Thymus (tissue), 11 donors: ENCODE data around the gene ARHGAP32. TPM values are rescaled to one million over a fixed set of nuclear protein-coding genes. Genes with fewer than 3 reads are reported as not detected.
"Not testable (repeated sequence)": the region's sequence is repeated elsewhere in the genome, so short reads cannot be mapped to it uniquely, and the experiment has no call there.

Experiments used
- DNase-seq, 9 donors: peaks; one replicate each; pipeline ENCODE4 v3.0.0-alpha.2; 2013; ENCODE audit warnings: low spot score in 9 of 9, low read depth in 6 of 9, missing footprints in 1 of 9
- H3K27ac ChIP-seq, 2 donors: one replicate each; pipeline ENCODE4 v1.5.1; 2013; ENCODE audit warnings: control low read depth in 1 of 2, low read depth in 1 of 2, low read length in 1 of 2, mild to moderate bottlenecking in 1 of 2, moderate library complexity in 1 of 2
- H3K27me3 ChIP-seq, 2 donors: one replicate each; pipeline ENCODE4 v1.5.1; 2013; ENCODE audit warnings: low read length in 1 of 2; ENCODE audit not compliant: control insufficient read depth in 2 of 2, insufficient read depth in 1 of 2
- H3K36me3 ChIP-seq, 2 donors: one replicate each; pipeline ENCODE4 v1.5.1; 2013; ENCODE audit warnings: low read length in 1 of 2, mild to moderate bottlenecking in 1 of 2, moderate library complexity in 1 of 2; ENCODE audit not compliant: control insufficient read depth in 2 of 2, insufficient read depth in 2 of 2
- H3K4me1 ChIP-seq, 2 donors: one replicate each; pipeline ENCODE4 v1.5.1; 2013; ENCODE audit warnings: low read length in 2 of 2; ENCODE audit not compliant: control insufficient read depth in 2 of 2, insufficient read depth in 2 of 2
- H3K4me3 ChIP-seq, 2 donors: one replicate each; pipeline ENCODE4 v1.5.1; 2013; ENCODE audit warnings: low read length in 2 of 2, control low read depth in 1 of 2, mild to moderate bottlenecking in 1 of 2
- H3K9me3 ChIP-seq, 2 donors: one replicate each; pipeline ENCODE4 v1.5.1; 2013; ENCODE audit warnings: low read length in 1 of 2, mild to moderate bottlenecking in 1 of 2; ENCODE audit not compliant: control insufficient read depth in 2 of 2, insufficient read depth in 1 of 2
- WGBS: extraction: QIAGEN DNeasy Blood & Tissue Kit; methylation state at CpG from one replicate; pipeline ENCODE4 v1.1.7; 2013; 5-methylcytosine and 5-hydroxymethylcytosine counted together
- polyA plus RNA-seq: library from polyadenylated mRNA; stranded (reverse); fragments of 200-250 nt; gene quantifications from one replicate; pipeline ENCODE4 v1.2.3, GENCODE V29; 2013
- total RNA-seq: library from RNA; stranded (reverse); fragments of 120-200 nt; gene quantifications from one replicate; pipeline ENCODE4 v1.2.4, GENCODE V29; 2013
- donor health status: healthy.

The ARHGAP32 gene
- total and polyA plus RNA-seq, 2 donors: 3.5 to 9.9 TPM

DNA sequence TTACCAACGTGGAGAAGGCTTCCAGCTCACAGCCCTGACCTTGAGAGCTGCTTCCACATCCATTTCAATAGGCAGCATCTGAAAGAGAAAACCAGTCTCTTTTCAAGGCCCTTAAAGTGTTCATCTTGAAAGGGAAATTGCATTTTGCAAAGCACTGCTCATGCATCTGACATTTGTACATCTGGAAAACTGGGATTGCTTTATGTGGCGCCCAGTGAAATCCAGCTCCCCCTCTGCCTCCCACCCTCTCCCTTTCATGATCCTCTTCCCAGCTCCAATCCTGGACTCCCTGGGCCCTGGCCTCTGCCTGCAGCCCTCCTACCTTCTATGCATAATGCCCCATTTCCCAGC, 266.9 kb downstream of the ARHGAP32 start:
- no peak for DNase-seq
- Histone ChIP-seq H3K36me3 (no peaks in the 10 kb centered on the region), H3K4me3 (no peak overlapping the region), H3K27ac (no peak overlapping the region), H3K4me1 (peaks cover 0 to 9% of the 10 kb centered on the region in 2 donors), H3K9me3 (no peaks in the 10 kb centered on the region), H3K27me3 (peaks cover 0 to 36% of the 10 kb centered on the region in 2 donors)
- WGBS: 91% methylated on average over 2 of the region's 2 CpGs

DNA sequence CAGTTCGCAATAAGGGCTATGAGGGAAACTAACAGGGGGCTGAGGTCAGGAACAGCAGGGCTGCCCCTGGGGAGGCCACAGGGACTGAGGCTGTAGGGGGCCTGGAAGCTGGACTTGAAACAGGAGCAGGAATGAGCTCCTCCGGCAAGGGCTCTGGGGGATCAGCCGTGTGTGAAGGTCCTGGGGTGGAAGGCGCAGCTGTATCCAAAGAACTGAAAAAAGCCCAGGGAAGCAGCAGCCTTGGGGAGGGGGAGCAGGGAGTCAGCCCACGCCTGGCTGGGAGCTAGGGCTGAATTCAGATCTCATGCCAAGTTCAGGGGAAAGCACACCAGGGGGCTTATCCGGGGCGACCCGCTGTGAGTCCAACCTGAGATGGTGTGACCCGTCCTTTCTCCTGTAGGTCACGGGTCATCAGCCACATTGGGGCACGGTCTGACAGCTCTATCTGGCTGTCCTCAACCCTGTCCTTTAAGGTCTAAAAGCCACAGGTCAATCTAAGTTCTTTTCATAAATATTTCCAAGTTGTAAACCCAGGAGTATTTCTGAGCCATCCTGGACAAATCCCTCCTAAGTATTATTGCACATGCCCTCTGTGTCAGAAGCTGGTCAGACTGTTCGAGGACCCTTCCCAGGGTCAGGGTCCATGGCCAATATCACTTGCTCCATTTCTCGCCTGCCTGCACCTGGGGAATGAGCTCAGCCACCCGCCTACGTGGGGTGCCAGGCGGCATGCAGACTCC, 267.4 kb downstream of the ARHGAP32 start:
- 90% methylated on average over 16 of the region's 16 CpGs for WGBS
- no peaks in the 10 kb centered on the region for H3K36me3 ChIP-seq
- DNase-seq: no peak
- H3K4me1 ChIP-seq: peaks cover 0 to 5% of the 10 kb centered on the region in 2 donors
- no peak overlapping the region for H3K4me3 ChIP-seq
- peaks cover 0 to 37% of the 10 kb centered on the region in 2 donors for H3K27me3 ChIP-seq
- no peaks in the 10 kb centered on the region for H3K9me3 ChIP-seq
- no peak overlapping the region for H3K27ac ChIP-seq

DNA sequence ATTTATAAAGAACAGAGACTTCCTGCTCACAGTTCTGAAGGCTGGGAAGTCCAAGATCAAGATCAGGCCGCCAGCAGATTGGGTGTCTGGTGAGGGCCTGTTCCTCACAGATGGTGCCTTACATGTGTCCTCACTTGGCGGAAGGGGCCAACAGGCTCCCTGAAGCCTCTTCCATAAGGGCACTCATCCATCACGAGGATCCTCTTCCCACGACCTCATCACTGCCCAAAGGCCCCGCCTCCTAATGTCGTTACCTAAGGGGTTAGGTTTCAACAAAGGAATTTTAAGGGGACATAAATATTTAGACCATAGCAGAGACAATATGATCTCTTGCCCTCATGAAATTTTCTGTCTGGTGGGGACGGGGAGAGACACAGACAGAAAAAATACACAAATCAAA, 268.0 kb downstream of the ARHGAP32 start:
- 79% methylated on average over 7 of the region's 7 CpGs for WGBS
- Histone ChIP-seq H3K4me3 (no peak overlapping the region), H3K9me3 (no peaks in the 10 kb centered on the region), H3K36me3 (no peaks in the 10 kb centered on the region), H3K4me1 (peaks cover 0 to 6% of the 10 kb centered on the region in 2 donors), H3K27me3 (peaks cover 0 to 36% of the 10 kb centered on the region in 2 donors), H3K27ac (no peak overlapping the region)
- DNase-seq: no peak

DNA sequence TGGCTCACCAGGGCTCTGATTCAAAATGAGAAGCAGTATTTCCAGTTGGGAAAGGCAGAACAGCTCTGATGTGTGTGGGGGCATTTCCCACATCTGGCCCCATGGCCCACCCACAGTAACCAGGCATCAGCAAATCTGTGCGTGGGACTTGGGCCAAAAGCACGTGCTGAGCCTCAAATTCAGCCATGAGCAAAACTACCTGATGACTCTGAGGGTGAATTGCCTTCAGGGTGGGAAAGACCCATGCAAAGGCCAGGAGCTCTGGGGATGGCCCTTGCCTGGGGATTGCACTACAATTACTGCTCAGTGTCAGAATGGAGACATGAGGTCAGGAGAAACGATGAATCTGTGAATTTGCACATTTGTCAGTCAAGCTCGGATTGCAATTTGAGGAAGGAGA, 270.3 kb downstream of the ARHGAP32 start:
- no peak overlapping the region for H3K27ac ChIP-seq
- no peaks in the 10 kb centered on the region for H3K9me3 ChIP-seq
- H3K4me1 ChIP-seq: peaks cover 0 to 10% of the 10 kb centered on the region in 2 donors
- WGBS: 93% methylated on average over 4 of the region's 4 CpGs
- no peak overlapping the region for H3K4me3 ChIP-seq
- DNase-seq: no peak
- no peaks in the 10 kb centered on the region for H3K36me3 ChIP-seq
- H3K27me3 ChIP-seq: peaks cover 0 to 26% of the 10 kb centered on the region in 2 donors

DNA sequence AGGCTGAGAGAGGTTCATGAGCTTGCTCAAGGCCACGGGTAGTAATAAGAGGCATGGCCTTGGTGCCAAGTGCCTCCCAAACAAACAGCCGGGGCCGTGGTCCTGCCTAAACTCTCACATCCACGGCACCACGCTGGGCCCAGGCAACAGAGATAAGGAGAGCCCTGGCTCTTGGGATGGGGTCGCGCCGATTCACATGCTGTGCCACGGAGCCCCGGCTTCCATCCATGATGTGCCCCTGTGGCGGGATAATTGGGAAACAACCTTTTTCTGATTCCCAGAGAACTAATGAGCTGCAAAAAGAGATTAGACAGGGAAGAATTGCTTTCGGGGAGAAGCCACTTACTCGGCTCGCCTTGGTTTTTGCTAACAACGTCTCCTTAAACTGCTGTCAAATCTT, 271.5 kb downstream of the ARHGAP32 start:
- peaks cover 0 to 19% of the 10 kb centered on the region in 2 donors for H3K27me3 ChIP-seq
- no peaks in the 10 kb centered on the region for H3K36me3 ChIP-seq
- H3K27ac ChIP-seq: no peak overlapping the region
- H3K9me3 ChIP-seq: no peaks in the 10 kb centered on the region
- peaks cover 0 to 12% of the 10 kb centered on the region in 2 donors for H3K4me1 ChIP-seq
- WGBS: 98% methylated on average over 15 of the region's 15 CpGs
- H3K4me3 ChIP-seq: no peak overlapping the region
- DNase-seq: no peak

DNA sequence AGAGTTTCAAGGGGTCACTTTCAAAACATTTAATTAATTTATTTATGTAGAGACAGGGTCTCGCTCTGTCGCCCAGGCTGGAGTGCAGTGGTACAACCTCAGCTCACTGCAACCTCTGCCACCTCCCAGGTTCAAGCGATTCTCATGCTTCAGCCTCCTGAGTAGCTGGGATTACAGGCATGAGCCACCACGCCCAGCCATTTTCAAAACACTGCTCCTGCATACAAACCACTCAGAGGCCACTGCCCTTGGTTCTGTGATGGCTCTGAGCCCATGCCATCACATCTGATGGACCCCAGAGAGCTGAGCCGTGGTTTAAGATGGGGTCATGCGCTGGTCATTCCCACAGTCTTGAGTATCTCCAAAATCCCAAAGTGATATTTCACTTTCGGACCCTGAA, 272.5 kb downstream of the ARHGAP32 start:
- not testable (repeated sequence) for H3K27ac ChIP-seq, H3K36me3 ChIP-seq, H3K4me3 ChIP-seq, DNase-seq, H3K9me3 ChIP-seq
- H3K27me3 ChIP-seq: peaks cover 0 to 14% of the 10 kb centered on the region in 2 donors
- 82% methylated on average over 7 of the region's 7 CpGs for WGBS
- H3K4me1 ChIP-seq: peaks cover 0 to 18% of the 10 kb centered on the region in 2 donors

DNA sequence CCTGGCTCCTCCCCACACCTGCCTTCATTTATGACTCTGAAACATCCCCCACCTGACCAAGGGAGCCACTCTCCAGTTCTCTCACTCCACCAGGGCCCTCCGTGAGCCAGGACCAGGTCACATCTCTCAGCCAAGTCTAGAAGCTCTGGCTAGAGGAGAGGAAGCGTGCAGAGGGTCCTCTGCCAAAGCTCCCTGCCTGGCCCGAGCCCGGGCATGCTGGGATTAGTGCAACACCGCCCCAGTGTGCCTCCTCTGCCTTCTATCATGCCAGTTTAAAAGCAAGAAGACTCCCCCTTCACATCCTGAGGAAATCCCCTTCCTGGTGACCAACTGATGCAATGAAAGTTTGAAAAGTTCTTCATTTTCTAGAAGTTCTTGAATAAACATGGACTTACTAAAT, 272.9 kb downstream of the ARHGAP32 start:
- no peak for DNase-seq
- peaks cover 0 to 12% of the 10 kb centered on the region in 2 donors for H3K27me3 ChIP-seq
- 50% methylated on average over 5 of the region's 5 CpGs for WGBS

DNA sequence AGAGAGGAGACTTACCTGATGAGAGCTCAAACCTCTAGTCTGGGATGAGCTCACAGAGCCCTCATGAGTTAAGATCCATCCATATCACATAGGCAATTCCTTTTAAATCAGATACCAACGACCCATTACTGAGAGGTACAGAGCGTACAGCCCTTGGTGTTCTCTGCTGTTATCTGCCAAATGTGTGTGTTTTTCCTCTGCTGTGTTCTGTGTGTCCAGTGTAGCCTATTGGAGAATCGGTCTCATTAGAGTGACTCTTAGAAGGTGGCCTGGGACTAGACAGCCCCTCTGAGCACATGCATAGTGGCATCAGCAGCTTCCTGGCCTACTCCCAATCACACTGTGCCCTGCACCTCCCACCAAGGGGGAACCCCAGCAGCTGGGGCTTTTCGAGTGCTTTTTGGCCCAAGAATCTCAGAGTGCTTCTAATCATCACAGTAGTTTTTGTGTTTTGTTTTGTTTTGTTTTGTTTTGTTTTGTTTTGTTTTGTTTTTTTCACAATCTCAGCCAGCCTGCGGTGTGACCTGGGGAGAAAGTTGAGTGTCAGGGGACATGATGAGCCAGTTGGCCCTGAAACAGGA, 274.9 kb downstream of the ARHGAP32 start:
- Histone ChIP-seq H3K4me3 (no peak overlapping the region), H3K4me1 (peaks cover 0 to 17% of the 10 kb centered on the region in 2 donors), H3K27me3 (peaks cover 0 to 15% of the 10 kb centered on the region in 2 donors), H3K27ac (no peak overlapping the region), H3K9me3 (no peaks in the 10 kb centered on the region), H3K36me3 (no peaks in the 10 kb centered on the region)
- 45% methylated on average over 5 of the region's 5 CpGs for WGBS
- DNase-seq: no peak

More for the DNA sequence above, 272.9 kb downstream of the ARHGAP32 start:
- Histone ChIP-seq H3K9me3 (no peaks in the 10 kb centered on the region), H3K4me1 (peaks cover 0 to 19% of the 10 kb centered on the region in 2 donors), H3K4me3 (no peak overlapping the region), H3K27ac (no peak overlapping the region), H3K36me3 (no peaks in the 10 kb centered on the region)

DNA sequence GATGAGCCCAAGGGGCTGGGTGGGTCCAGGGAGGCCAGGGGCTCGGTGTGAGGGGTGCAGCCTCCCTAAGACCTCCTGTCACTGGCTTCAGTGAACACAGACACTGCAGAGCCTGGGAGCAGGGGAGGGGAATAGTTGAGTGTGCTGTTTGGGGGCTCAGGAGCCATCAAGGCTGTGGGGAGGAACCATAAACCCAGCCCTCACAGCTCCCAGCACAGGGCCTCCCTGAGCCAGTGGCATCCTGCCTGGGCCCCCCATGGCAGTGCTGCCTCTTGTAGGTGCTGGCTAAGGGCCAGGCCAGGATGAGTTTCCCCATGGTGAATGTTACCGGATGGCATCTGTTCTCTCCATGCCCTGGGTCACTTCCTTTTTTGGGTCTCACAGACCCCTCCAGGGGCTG, 275.4 kb downstream of the ARHGAP32 start:
- Histone ChIP-seq H3K4me1 (peaks cover 0 to 17% of the 10 kb centered on the region in 2 donors), H3K4me3 (no peak overlapping the region), H3K9me3 (no peaks in the 10 kb centered on the region), H3K27me3 (peaks cover 0 to 15% of the 10 kb centered on the region in 2 donors), H3K27ac (no peak overlapping the region), H3K36me3 (no peaks in the 10 kb centered on the region)
- 81% methylated on average over 2 of the region's 2 CpGs for WGBS
- no peak for DNase-seq
